ENCODE data around the gene SMARCA4.

The SMARCA4 gene

DNA sequence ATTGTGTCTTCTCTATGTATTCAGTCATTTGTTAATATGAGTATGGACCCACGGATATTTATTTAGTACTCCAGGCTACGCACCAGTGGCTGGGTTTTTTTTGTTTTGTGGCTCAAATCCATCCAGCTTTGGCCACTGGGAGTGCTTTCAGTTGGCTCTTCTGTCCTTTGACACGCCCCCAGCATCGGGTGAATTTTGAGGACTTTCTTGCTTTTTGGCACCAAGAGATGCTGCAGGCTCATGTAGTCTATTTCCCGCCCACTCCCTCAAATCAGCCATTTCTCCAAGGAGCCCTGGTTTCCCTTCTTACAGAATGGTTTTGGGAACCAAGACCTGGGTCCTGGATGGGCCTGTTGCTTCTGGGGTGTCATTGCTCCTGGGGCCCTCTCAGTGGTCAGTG, 55.8 kb downstream of the SMARCA4 start:
- H3K4me3 ChIP-seq (ENCODE audit: low read length) = no peak overlapping the region
- TF ChIP-seq, protein P1, sequence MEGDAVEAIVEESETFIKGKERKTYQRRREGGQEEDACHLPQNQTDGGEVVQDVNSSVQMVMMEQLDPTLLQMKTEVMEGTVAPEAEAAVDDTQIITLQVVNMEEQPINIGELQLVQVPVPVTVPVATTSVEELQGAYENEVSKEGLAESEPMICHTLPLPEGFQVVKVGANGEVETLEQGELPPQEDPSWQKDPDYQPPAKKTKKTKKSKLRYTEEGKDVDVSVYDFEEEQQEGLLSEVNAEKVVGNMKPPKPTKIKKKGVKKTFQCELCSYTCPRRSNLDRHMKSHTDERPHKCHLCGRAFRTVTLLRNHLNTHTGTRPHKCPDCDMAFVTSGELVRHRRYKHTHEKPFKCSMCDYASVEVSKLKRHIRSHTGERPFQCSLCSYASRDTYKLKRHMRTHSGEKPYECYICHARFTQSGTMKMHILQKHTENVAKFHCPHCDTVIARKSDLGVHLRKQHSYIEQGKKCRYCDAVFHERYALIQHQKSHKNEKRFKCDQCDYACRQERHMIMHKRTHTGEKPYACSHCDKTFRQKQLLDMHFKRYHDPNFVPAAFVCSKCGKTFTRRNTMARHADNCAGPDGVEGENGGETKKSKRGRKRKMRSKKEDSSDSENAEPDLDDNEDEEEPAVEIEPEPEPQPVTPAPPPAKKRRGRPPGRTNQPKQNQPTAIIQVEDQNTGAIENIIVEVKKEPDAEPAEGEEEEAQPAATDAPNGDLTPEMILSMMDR (conservative IDR thresholded peaks at IDR 0.05; ENCODE audit: low read length) = no peak
- DNase-seq (ENCODE audit: low read depth) = no peak

DNA sequence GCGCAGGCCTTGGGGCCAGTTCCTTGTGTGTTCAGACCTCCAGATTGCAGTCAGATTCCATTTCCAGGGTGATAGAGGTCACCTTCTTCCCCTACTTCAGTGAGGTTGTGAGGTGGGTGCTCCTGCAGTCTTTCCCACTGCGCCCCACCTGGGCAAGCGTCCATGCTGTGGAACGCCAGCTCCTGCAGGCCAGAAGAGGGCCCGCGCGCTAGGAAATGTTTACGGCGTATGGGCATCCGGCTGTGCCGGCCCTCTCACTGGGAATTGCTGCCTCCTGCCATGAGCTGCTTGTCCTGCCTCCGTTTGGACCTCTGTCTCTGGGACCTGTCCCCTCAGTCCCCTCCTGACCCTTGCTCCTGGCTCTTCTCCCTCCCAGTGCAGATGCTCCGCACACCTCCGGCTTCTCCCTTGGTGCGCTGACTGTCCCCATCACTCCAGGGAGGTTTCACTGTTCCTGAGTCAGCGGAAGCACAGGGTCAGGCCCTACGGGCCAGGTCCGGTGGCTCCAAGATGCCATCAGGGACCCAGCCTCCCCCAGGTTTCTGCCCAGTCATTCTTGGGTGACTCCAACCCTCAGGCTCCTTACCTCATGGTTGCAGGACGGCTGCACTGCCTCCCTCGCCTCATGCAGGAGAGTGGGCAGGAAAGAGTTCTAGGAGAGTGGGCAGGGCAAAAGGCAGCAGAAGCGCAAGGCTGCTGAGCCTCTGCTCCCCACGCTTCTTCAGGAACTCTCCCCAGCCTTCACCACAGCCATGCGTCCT, 56.6 kb downstream of the SMARCA4 start:
- TF ChIP-seq, protein P1 (conservative IDR thresholded peaks at IDR 0.05; ENCODE audit: low read length) = no peak
- no peak for DNase-seq (ENCODE audit: low read depth)
- no peak overlapping the region for H3K4me3 ChIP-seq (ENCODE audit: low read length)

DNA sequence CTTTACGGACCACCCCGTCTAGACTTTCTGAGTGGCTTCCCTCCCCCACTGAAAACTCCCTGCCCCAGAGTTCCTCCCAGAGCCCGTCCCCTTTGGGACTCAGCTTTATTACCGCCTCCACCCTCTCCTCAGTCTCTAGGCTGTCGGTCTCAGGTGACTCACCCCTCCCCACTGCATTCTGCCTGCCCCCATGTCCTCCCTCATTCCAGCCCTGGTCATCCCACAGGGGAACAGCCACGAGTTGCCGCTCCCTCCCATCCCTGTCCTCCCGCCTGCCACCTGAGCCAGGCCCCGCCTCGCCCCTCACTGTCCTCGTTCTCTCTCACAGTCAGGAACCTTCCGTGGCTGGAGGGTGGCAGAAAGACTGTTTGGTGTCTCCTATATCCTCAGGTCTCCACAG, 57.3 kb downstream of the SMARCA4 start:
- TF ChIP-seq, protein P1 (conservative IDR thresholded peaks at IDR 0.05; ENCODE audit: low read length) = no peak
- DNase-seq (ENCODE audit: low read depth) = no peak
- H3K4me3 ChIP-seq (ENCODE audit: low read length) = no peak overlapping the region

DNA sequence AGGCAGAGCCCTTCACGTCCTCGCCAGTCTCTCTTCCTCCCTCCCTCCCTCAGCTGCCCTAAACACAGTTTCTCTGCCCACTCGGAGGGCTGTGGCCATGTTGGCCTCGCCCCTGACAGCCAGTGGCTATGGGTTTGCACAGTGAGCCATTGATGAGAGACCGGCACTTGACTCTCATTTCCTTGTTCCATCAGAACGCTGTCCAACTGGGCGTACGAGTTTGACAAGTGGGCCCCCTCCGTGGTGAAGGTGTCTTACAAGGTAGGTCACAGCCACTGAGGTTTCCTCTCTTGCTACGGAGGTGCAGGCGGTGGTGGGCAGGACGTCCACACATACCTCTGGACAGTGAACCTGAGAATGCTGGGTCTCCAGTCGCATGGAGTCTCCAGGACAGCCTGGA, 57.9 kb downstream of the SMARCA4 start:
- no peak overlapping the region for H3K4me3 ChIP-seq (ENCODE audit: low read length)
- DNase-seq (ENCODE audit: low read depth) = no peak
- TF ChIP-seq, protein P1 (conservative IDR thresholded peaks at IDR 0.05; ENCODE audit: low read length) = no peak

DNA sequence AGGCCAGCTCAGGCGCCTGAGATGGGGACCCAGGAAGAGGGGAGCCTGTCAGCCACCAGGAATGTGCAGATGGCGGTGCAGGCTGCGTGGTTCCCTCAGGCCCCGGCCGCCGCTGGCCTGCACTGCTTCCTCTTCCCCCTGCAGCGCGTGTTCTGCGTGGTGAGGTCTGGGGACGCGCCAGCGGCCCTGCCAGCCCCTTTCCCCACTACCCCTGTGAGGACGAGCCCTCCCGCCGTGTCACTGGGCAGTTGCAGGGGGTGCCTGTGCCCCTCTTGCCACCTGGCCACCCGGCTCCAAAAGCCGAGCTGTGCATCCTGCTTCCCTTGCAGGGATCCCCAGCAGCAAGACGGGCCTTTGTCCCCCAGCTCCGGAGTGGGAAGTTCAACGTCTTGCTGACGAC, 58.4 kb downstream of the SMARCA4 start:
- TF ChIP-seq, protein P1 (conservative IDR thresholded peaks at IDR 0.05; ENCODE audit: low read length) = no peak
- no peak overlapping the region for H3K4me3 ChIP-seq (ENCODE audit: low read length)
- DNase-seq (ENCODE audit: low read depth) = no peak

DNA sequence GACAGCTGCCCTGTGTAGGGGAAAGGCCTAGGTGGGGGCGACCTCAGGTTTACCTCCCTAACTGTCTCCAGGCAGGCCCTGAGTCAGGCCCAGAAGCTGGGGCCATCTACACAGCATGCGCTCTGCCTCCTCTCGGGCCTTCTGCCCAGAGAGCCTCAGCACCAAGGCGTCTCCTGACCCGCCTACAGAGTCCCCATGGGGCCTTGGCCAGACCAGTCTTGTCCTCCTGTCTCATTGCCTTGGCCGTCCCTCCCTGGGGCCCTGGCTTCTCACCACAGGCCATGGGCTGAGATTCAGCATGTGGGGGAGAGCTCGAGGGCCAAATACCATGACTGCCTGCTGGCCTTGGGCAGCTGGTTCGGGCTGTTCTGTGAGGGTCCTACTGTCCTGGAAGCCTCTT, 59.0 kb downstream of the SMARCA4 start:
- H3K4me3 ChIP-seq (ENCODE audit: low read length) = no peak overlapping the region
- DNase-seq (ENCODE audit: low read depth) = no peak
- TF ChIP-seq, protein P1 (conservative IDR thresholded peaks at IDR 0.05; ENCODE audit: low read length) = no peak

DNA sequence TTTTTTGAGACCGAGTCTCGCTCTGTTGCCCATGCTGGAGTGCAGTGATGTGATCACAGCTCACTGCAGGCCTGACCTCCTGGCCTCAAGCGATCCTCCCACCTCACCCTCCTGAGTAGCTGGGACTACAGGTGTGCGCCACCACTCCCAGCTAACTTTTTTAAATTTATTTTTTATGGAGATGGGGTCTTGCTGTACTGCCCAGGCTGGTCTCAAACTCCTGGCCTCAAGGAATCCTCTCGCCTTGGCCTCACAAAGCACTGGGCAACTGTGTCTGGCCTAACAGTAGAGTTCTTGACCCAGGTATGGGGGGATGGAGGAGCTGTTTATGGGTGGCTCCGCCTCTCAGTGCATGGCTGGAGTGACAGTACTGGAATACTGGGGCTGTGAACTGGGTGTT, 59.6 kb downstream of the SMARCA4 start:
- no peak overlapping the region for H3K4me3 ChIP-seq (ENCODE audit: low read length)
- DNase-seq (ENCODE audit: low read depth) = no peak
- TF ChIP-seq, protein P1 (conservative IDR thresholded peaks at IDR 0.05; ENCODE audit: low read length) = no peak

All from AG10803 (cell line).